NCI-H1048 (cell line): ENCODE data around the gene CNDP2.
"Not testable (repeated sequence)": the region's sequence is repeated elsewhere in the genome, so short reads cannot be mapped to it uniquely, and the experiment has no call there.

Source experiments
- DNase-seq: peaks from one replicate; lab custom pipeline; 2025; lab: John Stamatoyannopoulos, UW

CNDP2 gene

GRCh38 chr18:74534981-74535649 is 39.0 kb downstream of the CNDP2 start:
- DNase-seq = peak; percentile 90

GRCh38 chr18:74539289-74539688 is 43.1 kb downstream of the CNDP2 start:
- DNase-seq = no peak

GRCh38 chr18:74540652-74541421 is 44.7 kb downstream of the CNDP2 start:
- DNase-seq = no peak

GRCh38 chr18:74541703-74542555 is 45.8 kb downstream of the CNDP2 start:
- no peak for DNase-seq

GRCh38 chr18:74544898-74545297 is 48.7 kb downstream of the CNDP2 start:
- DNase-seq = no peak

GRCh38 chr18:74546007-74546406 is 49.8 kb downstream of the CNDP2 start:
- no peak for DNase-seq

- no peak for DNase-seq
Measured at GRCh38 chr18:74546751-74547530, 50.8 kb downstream of the CNDP2 start.

GRCh38 chr18:74547860-74548259 is 51.7 kb downstream of the CNDP2 start:
- DNase-seq = no peak

GRCh38 chr18:74549591-74550104 is 53.5 kb downstream of the CNDP2 start:
- no peak for DNase-seq

GRCh38 chr18:74550886-74551285 is 54.7 kb downstream of the CNDP2 start:
- DNase-seq = no peak

- DNase-seq = no peak
Measured at GRCh38 chr18:74551452-74551851, 55.3 kb downstream of the CNDP2 start.

- DNase-seq = peak; percentile 56
Measured at GRCh38 chr18:74551936-74552555, 55.9 kb downstream of the CNDP2 start.

GRCh38 chr18:74556126-74556525 is 60.0 kb downstream of the CNDP2 start:
- no peak for DNase-seq

GRCh38 chr18:74558096-74558495 is 61.9 kb downstream of the CNDP2 start:
- DNase-seq = no peak

GRCh38 chr18:74562131-74562730 is 66.1 kb downstream of the CNDP2 start:
- DNase-seq = no peak

- DNase-seq = no peak
Measured at GRCh38 chr18:74562775-74563174, 66.6 kb downstream of the CNDP2 start.

- no peak for DNase-seq
Measured at GRCh38 chr18:74563999-74564398, 67.8 kb downstream of the CNDP2 start.

- DNase-seq = not testable (repeated sequence)
Measured at GRCh38 chr18:74565164-74565563, 69.0 kb downstream of the CNDP2 start.

GRCh38 chr18:74565993-74566392 is 69.8 kb downstream of the CNDP2 start:
- not testable (repeated sequence) for DNase-seq

GRCh38 chr18:74567822-74568221 is 71.7 kb downstream of the CNDP2 start:
- no peak for DNase-seq

- DNase-seq = no peak
Measured at GRCh38 chr18:74569401-74569800, 73.2 kb downstream of the CNDP2 start.
